GM12865 (cell line): ENCODE results near the gene TMPRSS2.

Source experiments
- DNase-seq: peaks from one replicate; pipeline ENCODE4 v3.0.0; 2010; ENCODE audit warnings: low read depth
- H3K4me3 ChIP-seq: 2 replicates; pipeline ENCODE4 v1.5.1; 2011; ENCODE audit warnings: mild to moderate bottlenecking, low read depth, low read length, control low read depth
- TF ChIP-seq, protein P1 (sequence below): IDR thresholded peaks from 2 replicates; pipeline ENCODE4 v1.5.1; 2011; ENCODE audit warnings: low read length, control low read depth, low read depth, inconsistent platforms; ENCODE audit not compliant: insufficient read depth; ENCODE audit errors: missing control alignments

TMPRSS2 gene

DNA sequence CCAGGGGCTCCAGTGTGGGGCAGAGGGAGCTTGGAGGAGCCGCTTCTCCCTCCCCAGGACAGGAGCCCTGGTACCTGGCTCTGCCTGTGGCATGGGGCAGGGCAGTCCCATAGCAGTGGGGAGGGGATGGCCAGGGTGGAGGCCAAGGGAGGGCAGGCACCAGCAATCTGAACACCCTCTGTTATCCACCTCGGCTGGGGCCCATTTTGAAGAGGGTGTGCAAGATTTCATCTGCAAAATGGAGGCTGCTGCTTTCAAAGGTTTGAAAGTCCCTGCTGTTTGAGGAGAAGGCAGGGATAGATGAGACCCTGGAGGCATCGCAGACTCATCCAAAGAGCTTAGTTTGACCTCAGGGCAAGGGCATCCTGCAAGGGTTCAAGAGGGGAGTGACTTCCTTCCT, 15.2 kb upstream of the TMPRSS2 start:
- H3K4me3 ChIP-seq = no peak overlapping the region
- DNase-seq = no peak
- TF ChIP-seq, protein P1, sequence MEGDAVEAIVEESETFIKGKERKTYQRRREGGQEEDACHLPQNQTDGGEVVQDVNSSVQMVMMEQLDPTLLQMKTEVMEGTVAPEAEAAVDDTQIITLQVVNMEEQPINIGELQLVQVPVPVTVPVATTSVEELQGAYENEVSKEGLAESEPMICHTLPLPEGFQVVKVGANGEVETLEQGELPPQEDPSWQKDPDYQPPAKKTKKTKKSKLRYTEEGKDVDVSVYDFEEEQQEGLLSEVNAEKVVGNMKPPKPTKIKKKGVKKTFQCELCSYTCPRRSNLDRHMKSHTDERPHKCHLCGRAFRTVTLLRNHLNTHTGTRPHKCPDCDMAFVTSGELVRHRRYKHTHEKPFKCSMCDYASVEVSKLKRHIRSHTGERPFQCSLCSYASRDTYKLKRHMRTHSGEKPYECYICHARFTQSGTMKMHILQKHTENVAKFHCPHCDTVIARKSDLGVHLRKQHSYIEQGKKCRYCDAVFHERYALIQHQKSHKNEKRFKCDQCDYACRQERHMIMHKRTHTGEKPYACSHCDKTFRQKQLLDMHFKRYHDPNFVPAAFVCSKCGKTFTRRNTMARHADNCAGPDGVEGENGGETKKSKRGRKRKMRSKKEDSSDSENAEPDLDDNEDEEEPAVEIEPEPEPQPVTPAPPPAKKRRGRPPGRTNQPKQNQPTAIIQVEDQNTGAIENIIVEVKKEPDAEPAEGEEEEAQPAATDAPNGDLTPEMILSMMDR = no peak

DNA sequence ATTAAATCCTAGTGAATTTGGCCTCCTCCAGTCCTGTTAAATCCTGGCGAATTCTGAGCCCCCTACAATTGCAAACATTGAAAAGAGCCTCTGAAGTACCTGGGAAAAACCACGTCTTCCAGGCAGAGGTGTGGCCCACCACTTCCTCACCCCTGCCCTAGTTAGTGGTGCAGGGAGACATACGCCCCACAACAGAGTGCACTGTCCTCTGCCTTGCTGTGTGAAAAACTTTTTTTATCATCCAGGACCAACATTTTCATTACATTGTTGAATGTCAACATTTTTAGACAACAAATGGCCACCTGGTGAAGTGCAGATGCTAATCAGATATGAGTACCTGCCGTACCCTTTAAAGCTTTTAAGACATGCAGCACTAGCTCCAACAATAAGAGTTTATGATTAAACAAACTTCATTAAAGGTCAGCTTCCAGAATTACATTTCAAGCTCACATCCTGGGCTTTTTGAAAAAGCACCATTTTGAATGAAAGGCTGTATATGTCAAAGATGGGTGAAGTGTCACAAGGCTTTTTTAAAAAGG, 13.6 kb upstream of the TMPRSS2 start:
- no peak for DNase-seq
- TF ChIP-seq, protein P1 = no peak
- no peak overlapping the region for H3K4me3 ChIP-seq

GRCh38 chr21:41520560-41521442, 12.8 kb upstream of the TMPRSS2 start:
- TF ChIP-seq, protein P1 = no peak
- H3K4me3 ChIP-seq = no peak overlapping the region
- no peak for DNase-seq

- H3K4me3 ChIP-seq = no peak overlapping the region
- no peak for DNase-seq
- TF ChIP-seq, protein P1 = no peak
Measured at GRCh38 chr21:41519806-41520559, 12.0 kb upstream of the TMPRSS2 start.

DNA sequence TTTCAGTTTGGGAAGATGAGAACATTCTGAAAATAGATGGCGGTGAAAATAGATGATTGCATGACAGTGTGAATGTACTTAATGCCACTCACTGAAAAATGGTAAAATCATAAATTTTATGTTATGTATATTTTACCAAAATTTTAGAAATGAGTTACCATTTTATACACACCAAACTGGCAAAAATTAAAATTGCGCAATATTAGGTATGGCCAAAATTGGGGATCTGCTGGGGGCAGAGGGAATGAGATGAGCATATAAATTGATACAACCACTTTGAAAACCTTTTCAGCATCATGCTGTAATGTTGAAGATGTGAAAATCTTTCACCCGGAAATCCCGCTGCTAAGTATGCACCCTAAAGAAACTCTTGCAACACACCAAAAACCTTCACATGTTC, 10.8 kb upstream of the TMPRSS2 start:
- TF ChIP-seq, protein P1 = no peak
- H3K4me3 ChIP-seq = no peak overlapping the region
- DNase-seq = no peak

- DNase-seq = no peak
- no peak overlapping the region for H3K4me3 ChIP-seq
- TF ChIP-seq, protein P1 = no peak
Measured at GRCh38 chr21:41511858-41512257, 3.9 kb upstream of the TMPRSS2 start.
